Measurements from ENCODE around the gene GRK4.

- TF ChIP-seq CTCF (IDR thresholded peaks at IDR 0.05) (no peak), POLR2AphosphoS5 (IDR thresholded peaks at IDR 0.05; ENCODE audit: low read depth, low read length) (no peak), REST (IDR thresholded peaks at IDR 0.05; ENCODE audit: insufficient read depth in 1 of 2, low read depth in 2 of 2, low read length in 1 of 2) (no peak), TCF7L2 (IDR thresholded peaks at IDR 0.05; ENCODE audit: low read depth, low read length) (no peak)
Measured at GRCh38 chr4:3046162-3046561, 82.8 kb downstream of the GRK4 start.
